HG02642 (cell line): ENCODE measurements around the gene NAT8L.

Experiments used
- ATAC-seq: cut with Tn5 transposase; IDR thresholded peaks from one replicate; pipeline ENCODE4 v1.9.1; 2021; ENCODE audit warnings: mild to moderate bottlenecking; ENCODE audit not compliant: unreplicated experiment, poor library complexity

The NAT8L gene

DNA sequence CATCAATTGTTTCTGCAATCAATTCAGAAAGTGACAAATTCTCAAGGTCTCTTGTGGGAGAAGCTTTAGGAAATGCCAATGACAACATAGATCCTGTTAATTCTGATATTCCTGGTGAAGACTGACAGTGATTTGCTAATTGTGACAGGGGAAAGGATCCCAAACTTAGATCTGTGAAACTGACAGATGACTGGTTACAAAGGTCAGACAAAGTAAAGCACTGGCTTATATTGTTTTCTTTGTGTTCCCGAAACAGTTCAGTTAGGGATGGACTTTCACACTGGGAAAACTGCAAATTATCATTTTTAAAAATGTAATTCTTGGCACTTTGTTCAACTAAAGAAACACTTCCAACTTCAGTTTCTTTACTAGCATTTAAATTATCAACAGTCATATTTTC, 30.1 kb downstream of the NAT8L start:
- no peak for ATAC-seq

DNA sequence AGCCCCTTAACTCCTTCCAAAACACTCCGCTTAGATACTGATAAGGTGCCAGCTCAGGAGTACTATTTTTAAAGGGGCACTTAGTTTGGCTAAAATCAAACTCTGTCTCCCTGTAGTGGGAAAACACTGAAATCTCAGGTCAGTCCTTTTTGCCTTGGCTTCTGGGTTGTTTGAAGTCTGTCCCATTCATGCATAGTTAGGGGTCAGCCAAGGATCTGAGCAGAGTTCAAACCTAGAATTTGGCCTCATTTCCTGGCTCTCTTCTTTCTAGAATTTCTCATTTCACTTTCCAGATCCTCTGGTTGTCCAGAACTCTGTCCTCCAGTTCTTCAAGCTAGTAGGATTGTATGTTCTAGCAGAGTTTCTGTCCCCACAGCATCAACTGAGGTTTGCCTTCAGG, 31.5 kb downstream of the NAT8L start:
- no peak for ATAC-seq

DNA sequence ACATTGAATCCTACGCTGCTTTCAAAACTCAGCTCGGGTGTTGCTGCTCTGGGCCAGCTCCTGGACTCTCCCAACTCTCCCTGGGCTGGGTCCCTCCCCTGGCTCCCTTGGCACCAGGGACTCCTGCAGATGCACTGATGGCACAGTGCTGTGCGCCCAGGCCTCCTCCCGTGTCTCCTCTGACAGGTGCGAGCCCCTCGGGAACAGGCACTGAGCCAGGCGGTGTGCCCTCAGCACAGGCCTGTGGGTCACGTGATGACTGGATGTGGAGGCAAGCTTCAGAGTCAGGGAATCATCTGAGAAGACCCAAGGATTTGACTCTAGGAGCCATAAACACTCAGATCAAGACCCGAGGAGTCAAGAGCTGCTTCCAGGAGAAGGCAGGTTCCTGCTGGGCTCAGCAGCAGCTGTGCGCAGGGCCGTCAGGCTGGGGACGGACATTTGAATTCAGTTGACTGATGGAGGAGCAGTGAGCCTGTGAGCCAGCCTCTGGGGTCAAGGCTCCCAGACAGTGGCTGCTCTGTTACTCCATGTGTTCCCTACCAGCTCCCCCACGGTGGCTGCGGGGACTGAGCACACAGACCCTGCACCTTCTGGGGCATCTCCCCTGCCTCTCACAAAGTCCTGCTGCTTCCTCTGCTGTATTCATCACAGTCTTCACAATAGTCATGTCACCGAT, 33.0 kb downstream of the NAT8L start:
- ATAC-seq = no peak

DNA sequence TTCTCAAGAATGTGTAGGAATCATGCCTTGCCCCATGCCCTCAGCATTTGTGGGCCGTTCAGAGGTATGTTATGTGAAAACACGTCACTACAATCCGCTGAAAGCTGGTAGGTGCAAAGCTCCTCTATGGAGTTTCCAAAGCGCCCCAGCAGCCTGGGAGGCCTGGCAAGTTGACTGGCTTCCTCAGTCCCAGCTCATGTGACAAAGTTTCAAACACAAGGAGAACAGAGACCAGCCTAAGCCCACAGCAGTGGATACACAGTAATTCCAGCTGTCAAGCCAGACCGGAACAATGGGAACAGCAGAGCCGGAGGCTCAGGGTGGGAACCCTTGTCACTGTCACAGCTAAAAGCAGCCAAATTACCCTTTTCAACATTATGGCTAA, 33.5 kb downstream of the NAT8L start:
- ATAC-seq = no peak

DNA sequence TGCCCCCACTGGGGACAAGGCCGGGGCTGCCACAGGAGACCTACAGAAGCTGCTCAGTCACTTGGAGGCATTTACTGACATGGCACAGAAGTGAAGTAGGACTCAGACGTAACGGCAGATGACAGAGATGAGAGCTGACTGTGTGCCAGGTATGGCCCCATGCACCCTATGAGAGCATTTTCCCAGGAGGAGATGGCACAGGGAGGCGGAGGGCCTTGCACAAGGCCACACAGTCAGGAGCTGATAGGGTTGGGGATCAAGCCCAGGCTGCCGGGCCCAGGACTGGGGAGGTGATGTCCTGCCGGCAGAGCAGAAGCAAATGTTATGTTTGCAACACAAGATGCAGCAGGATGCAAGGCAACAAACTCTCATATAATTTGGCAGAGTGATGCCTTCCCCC, 34.1 kb downstream of the NAT8L start:
- ATAC-seq = no peak

DNA sequence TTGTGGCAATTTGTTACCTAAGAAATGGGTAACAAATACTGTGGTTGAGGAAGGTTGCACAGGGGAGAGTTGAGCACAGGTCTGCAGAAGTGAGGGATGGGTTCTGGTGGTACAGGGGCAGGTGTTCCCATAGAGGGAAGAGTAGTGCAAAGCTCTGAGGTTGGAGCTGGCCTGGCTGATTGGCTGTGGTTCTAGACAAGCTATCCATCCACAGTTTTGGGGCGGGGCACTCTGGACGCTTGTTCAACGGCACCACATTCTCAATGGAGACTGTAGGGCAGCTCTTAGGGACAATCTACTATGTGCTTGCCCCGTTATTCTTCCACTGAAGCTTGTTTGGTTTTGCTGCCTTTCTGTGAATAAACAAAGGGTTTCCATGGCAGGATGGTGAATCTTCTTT, 35.4 kb downstream of the NAT8L start:
- ATAC-seq = no peak

DNA sequence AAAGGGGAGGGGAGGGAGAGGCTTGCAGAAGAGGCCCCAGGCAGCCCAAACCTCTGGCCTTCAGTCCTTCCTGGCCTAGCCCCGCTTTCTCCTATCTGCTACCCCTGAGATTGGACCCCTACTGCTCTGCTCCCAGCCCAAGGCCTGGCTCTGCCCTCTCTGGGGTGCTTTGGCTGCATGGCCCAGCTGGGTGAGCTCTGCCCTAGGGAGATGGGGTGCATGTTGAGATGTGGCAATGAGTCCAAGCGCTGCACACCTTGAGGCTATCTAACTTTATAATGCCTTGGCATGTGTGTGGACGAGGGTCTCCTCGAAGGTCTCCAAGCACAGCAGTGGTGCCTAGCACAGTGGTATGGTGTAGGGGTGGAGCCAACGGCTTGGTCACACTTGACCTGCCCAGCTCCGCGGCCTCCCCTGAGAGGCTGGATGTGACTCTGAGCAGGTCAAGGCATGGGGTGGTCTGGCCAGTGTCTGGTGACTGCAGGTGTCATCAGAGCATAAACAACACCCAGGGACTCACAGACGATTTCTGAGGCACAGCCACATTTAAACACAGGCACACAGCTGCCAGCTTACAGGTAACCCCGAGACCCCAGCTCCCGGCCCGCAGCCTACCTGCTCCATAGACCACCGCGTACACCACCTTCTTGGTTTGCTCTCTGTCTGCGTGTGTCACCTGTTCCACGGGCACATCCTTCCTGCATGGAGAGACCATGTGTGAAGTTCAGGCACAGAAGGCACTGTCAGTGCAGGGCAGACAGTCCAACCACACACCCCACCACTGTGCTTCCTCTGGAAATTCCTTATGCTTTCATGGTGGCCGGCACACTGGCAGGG, 36.3 kb downstream of the NAT8L start:
- ATAC-seq = no peak

DNA sequence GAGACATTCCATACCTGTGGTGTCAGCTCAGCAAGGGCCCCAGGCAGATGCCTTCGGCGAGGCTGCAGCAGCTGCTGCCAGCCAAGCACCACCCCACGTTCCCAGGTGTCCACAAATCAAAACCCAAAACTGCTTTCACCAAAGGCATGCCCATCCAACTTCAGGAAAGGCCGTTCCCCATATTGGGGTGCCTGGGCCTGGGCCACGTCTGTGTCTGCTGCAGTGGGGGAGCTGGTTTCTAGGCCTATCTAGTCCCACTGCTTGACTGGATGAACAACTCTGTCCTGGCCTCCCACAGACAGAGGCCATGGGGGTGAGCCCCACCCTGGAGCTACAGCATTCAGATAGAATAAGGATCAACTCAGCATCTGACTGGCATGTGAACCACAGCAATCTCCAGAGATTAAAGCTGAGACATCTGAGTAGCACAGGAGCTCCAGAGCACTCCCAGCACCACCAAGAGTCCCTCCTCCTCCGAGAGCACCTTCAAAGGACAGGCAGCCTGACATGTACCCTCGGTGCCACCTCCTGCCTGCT, 37.0 kb downstream of the NAT8L start:
- no peak for ATAC-seq

DNA sequence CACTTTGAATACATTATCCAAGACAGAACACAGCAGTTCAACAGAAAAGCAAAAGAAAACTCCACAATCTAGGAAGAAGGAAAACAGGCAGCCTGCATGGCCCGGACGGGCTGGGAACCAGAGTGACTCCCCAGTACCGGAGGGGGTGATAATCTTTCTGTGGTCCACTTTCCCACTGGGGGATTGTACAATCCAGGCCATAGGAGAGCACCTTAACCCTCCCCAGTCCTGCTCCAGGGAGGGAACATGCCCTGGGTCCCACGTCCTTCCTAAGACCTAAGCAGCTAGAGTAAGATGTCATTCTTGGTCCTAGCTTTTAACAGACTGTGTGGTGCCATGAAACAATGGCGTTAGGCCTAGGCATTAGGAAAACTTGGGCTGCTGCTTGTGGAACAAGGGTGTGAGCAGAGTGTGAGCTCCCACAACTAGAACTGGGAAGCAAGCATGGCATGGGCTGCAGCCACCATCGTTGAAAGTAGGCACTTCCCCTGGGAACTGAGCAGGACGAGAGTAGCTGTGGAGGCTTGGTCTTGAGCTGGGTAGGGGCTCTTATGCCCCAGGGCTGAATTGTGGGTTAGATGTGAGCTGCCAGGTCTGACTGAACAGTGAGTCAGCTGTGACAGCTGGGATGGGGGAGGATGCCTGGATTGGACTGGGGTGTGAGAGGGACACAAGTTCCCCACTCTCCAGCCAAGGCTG, 42.4 kb downstream of the NAT8L start:
- no peak for ATAC-seq

DNA sequence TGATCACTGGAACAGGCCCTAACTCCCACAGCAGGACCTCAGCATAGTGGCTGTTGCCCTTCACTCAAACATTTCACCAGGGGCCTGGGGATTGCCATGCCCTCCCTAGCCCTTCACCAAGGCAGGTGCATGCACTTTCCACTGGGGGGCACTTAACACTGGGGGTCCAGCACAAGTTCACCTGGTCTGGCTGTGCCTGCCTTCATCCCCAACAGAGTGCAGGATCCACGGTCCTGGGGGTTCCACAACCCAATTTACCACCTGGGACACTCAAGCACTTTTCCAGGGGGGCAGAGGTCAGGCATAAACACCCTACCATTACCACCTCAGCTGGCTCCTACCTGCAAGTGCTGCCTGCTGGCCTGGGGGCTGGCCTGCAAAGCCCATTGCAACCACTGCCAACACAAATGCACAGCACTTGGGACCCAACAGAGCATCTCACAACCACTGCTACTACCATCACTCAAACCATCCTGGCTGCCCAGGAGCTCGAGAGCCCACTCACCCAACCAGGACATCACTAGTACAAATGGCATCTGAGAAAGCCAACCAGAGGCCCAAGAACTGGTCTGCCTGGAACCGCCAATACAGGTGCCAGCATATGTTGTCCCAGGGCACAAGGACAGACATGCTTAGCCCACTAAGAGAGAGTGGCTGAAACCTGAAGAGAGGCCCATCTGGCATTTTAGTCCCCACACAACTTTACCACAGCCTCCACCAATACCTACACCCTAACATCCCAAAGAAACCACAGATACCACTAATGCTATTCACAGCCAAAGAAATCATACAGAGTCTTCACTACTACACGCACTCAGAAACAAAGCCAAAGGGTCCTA, 43.1 kb downstream of the NAT8L start:
- no peak for ATAC-seq

DNA sequence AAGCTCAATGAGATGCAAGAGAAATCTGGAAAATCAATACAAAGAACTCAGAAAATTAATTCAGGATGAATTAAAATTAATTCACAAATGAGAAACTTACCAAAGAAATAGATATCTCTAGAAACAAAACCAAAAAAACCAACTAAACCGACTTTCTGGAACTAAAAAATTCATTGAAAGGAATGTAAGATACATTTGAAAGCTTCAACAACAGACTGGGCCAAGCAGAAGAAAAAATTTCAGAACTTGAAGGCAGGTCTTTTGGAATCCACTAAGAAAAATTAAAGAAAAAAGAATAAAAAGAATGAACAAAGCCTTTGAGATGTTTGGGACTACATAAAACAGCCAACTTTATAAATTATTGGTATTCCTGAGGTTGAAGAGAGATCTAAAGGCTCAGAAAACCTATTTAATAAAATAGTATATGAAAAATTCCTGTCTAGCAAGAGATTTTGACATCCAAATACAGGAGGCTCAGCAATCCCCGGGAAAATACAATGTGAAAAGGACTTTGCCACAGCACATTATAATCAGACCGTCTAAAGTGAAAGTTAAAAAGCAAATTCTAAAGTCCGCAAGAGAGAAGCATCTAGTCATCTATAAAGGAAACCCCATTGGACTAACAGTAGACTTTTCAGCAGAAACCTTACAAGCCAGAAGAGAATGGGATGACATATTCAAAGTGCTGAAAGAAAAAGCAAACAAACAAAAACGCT, 44.2 kb downstream of the NAT8L start:
- ATAC-seq = no peak

DNA sequence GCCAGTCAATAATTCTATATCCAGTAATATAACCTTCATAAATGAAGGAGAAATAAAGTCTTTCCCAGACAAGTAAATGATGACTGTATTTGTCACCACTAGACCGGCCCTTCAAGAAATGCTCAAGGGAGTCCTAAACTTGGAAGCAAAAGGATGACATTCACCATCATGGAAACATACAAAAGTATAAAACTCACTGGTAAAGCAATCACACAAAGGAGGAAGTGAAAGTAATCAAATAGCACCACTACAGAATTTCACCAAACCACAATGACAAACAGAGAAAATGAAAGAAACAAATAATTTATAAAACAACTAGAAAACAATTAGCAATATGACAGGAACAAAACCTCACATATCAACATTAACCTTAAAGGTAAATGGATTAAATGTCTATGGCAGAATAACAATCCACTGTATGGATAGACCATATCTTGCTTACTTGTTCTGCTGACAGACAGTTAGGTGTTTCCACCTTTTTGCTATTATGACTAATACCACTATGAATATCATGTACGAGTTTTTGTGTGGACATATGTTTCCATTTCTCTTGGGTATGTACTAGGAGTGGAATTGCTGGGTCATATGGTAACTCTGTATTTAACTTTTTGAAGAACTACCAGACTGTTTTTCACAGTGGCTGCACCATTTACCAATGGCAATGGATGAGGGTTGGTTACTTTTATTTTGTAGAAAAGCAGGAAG, 44.9 kb downstream of the NAT8L start:
- ATAC-seq = no peak

DNA sequence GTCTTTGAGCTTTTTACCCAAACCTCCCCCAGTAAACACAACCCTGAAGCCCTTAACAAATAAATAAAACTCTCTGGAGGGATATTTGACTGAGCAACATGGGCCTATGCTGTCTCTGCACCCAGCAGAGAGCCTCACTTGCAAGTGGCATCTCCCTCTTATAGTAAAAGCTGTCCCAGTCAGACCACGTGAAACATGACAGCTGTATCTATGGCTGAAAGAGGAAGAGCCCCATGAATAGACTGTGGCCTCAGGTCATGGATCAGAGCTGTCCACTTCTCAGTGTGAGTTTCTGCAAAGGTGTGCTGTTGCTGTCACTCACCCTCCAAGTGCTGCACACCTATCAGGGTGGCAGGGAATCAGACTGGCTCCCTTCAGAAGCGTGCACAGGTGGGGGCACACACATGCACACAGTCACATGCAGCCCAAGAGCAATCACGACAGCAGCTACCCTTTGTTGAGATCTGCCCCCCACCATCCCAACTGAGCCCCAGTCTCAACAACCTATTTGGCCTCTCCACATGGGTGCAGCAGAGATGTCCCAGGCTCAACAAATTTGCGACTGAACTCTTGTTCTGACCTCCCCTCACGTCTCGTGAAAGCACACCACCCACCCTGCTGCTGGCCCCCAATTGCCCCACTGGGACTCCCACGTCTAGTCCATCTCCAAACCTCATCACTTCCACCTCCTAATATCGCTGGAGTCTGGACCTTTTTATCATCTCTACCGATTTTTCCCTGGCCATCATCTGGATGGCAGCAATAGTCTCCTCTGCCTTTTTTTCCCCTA, 45.6 kb downstream of the NAT8L start:
- no peak for ATAC-seq

DNA sequence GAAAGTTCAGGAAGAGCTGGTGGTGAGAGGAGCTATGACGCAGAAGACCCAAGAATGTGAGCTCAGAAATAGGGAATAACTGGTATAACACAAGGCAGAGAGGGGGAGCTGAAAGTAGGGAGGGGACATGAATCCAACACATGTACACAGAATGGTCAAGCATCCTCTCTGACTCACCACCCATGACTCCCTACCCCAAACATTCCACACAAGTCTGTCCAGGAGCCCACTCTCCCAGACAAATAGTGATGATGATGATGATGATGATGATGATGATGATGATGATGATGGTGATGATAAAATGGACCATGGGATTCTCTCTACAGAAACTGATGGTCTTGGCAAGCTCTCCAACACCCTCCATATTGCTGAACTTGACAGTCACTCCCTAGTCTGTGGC, 46.4 kb downstream of the NAT8L start:
- ATAC-seq = no peak

DNA sequence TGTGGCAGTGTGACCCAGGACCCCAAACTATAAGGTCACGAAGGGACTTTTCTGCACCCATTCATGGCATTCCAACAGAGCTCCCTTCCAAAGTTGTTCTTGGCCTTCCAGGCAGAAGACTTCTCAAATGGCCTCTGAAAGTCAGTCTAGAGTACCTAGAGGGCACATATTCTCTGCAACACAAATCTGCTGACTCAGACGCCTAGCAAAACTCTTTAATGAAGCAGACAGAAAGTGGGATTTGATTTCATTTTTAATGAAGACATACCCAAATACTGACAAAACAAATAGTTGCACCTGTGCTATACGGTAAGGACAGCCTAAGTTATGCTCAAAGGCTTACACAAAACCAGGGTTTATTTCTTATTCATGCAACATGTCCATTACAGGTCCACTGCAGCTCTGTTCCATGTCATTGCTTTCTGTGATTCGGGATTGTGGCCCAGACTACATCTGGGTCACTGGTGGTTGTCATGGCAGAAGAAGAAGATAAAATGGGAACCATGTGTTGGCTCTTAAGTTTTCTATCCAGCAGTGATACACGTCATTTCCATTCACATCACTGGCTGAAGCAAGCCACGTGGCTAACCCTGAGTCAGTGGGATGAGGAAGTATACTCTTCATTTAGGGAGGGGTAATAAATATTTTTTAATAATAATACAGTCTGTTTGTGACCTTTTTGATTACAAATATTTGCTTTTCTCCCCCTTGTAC, 57.7 kb downstream of the NAT8L start:
- no peak for ATAC-seq
